Measurements from ENCODE around the gene AMELX. TPM values are rescaled to one million over a fixed set of nuclear protein-coding genes. Genes with fewer than 3 reads are reported as not detected.

The AMELX gene
- total RNA-seq, 1 donor from 2014 or later, result not detected

GRCh38 chrX:11337292-11338009, 44.2 kb downstream of the AMELX start:
- H3K36me3 Mint-ChIP-seq (ENCODE audit: low read depth, unreplicated experiment), result no peaks in the 10 kb centered on the region
- no peak overlapping the region for H3K27ac Mint-ChIP-seq (ENCODE audit: unreplicated experiment)
- H3K4me2 ChIP-seq (ENCODE audit: low read length), result no peak overlapping the region
- no peak overlapping the region for H3K9ac ChIP-seq (ENCODE audit: low read length)
- no peaks in the 10 kb centered on the region for H3K9me3 ChIP-seq (ENCODE audit: insufficient read depth, low read depth, low read length)
- no peak overlapping the region for H3K4me3 Mint-ChIP-seq (ENCODE audit: unreplicated experiment)
- TF ChIP-seq EZH2 (IDR thresholded peaks at IDR 0.05; ENCODE audit: insufficient read depth, low read length) (no peak), CTCF (IDR thresholded peaks at IDR 0.05; ENCODE audit: insufficient read depth, low read depth, low read length) (no peak)
- no peak overlapping the region for H3K4me3 ChIP-seq (ENCODE audit: insufficient read depth, low read depth, low read length)
- H3K4me1 Mint-ChIP-seq (ENCODE audit: low read depth, unreplicated experiment), result peaks cover 4% of the 10 kb centered on the region
- no peak overlapping the region for H3K27ac ChIP-seq (ENCODE audit: low read depth, low read length)
- no peaks in the 10 kb centered on the region for H3K9me3 Mint-ChIP-seq (ENCODE audit: unreplicated experiment)
- peaks cover 4% of the 10 kb centered on the region for H3K4me1 ChIP-seq (ENCODE audit: insufficient read depth, low read length)
- H3K27me3 Mint-ChIP-seq (ENCODE audit: low read depth, unreplicated experiment), result peaks cover 2% of the 10 kb centered on the region
- no peaks in the 10 kb centered on the region for H4K20me1 ChIP-seq (ENCODE audit: insufficient read depth, low read length)
- H3K27me3 ChIP-seq (ENCODE audit: insufficient read depth, low read length), result no peaks in the 10 kb centered on the region
- FAIRE-seq (peak; percentile 64), DNase-seq (ENCODE audit: low read depth) (no peak)
- H3K36me3 ChIP-seq (ENCODE audit: insufficient read depth, low read length), result no peaks in the 10 kb centered on the region
- no peaks in the 10 kb centered on the region for H3K79me2 ChIP-seq (ENCODE audit: insufficient read depth, low read length)
- no peak overlapping the region for H2AFZ ChIP-seq (ENCODE audit: low read depth, low read length)

DNA sequence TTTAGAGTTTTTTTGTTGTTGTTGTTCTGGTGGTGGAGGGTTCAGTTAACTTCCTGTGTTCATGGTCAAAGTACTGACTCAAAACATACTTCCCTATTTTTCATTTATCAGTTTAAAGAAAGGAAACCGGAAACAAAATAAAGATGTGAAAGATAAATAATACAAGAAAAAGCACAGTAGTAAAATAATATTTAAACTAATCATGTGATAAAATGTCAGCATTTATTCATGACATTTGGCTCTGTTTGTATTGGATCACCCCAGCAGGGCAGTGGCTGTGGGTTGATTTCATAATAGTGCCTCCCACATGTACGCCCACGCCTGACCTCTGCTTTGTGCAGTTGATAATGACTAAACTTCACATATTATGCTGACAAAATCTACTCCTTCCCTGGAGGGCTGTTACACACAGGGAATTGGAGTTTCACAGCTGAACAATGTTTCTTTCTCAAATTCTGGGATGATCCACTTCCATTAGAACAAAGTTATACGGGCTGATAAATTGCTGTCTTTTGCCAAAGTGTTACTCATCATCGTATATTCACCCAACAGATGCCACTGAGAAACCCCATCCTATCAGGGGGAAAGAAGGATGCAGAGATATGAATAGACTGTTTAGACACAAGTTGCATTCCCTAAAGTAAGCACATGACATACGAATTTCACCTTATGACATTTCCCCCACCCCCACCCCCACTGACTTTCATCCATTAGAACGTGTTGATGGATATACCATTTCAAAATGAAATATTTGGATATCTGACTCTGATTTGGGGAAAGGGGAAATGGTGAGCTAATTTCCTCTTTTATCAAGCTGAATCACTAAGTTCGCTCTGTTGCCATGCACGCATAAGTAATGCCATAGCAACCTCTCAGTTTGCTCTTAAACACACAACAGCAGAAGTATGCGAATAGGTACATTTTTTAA, 48.3 kb downstream of the AMELX start:
- peak overlapping the region; percentile 86 for H3K27ac ChIP-seq (ENCODE audit: low read depth, low read length)
- H3K9ac ChIP-seq (ENCODE audit: low read length), result peak overlapping the region; percentile 74
- Mint-ChIP-seq H3K36me3 (ENCODE audit: low read depth, unreplicated experiment) (no peaks in the 10 kb centered on the region), H3K9me3 (ENCODE audit: unreplicated experiment) (no peaks in the 10 kb centered on the region), H3K4me3 (ENCODE audit: unreplicated experiment) (no peak overlapping the region), H3K27ac (ENCODE audit: unreplicated experiment) (peak overlapping the region; percentile 62), H3K27me3 (ENCODE audit: low read depth, unreplicated experiment) (peaks cover 2% of the 10 kb centered on the region), H3K4me1 (ENCODE audit: low read depth, unreplicated experiment) (peaks cover 4% of the 10 kb centered on the region)
- peaks cover 4% of the 10 kb centered on the region for H3K4me1 ChIP-seq (ENCODE audit: insufficient read depth, low read length)
- H3K36me3 ChIP-seq (ENCODE audit: insufficient read depth, low read length), result no peaks in the 10 kb centered on the region
- peak overlapping the region; percentile 74 for H3K4me2 ChIP-seq (ENCODE audit: low read length)
- FAIRE-seq (peak; percentile 72), DNase-seq (ENCODE audit: low read depth) (peak; percentile 79)
- TF ChIP-seq CTCF (IDR thresholded peaks at IDR 0.05; ENCODE audit: insufficient read depth, low read depth, low read length) (no peak), EZH2 (IDR thresholded peaks at IDR 0.05; ENCODE audit: insufficient read depth, low read length) (no peak)
- H3K4me3 ChIP-seq (ENCODE audit: insufficient read depth, low read depth, low read length), result peak overlapping the region; percentile 20
- no peaks in the 10 kb centered on the region for H3K9me3 ChIP-seq (ENCODE audit: insufficient read depth, low read depth, low read length)
- H3K79me2 ChIP-seq (ENCODE audit: insufficient read depth, low read length), result no peaks in the 10 kb centered on the region
- H4K20me1 ChIP-seq (ENCODE audit: insufficient read depth, low read length), result no peaks in the 10 kb centered on the region
- no peaks in the 10 kb centered on the region for H3K27me3 ChIP-seq (ENCODE audit: insufficient read depth, low read length)
- no peak overlapping the region for H2AFZ ChIP-seq (ENCODE audit: low read depth, low read length)

All from astrocyte (in vitro differentiated cells and primary cell).